Endothelial cell of umbilical vein (primary cell): ENCODE data around the gene CAMKMT. TPM values are rescaled to one million over a fixed set of nuclear protein-coding genes. Genes with fewer than 3 reads are reported as not detected.

Experiments used
- BruUV-seq: library from RNA; stranded (reverse); fragments of 400-500 nt; replicated peaks from 2 replicates; lab custom pipeline; 2021; lab: Mats Ljungman, UMichigan
- CTCF ChIA-PET: fragments of 300-600, 350-600 bp; sonication (Branson Sonifier 250); formaldehyde crosslinking; loops from one replicate; lab custom pipeline; 2021; ENCODE audit warnings: antibody characterized with exemption, inconsistent platforms; lab: Charles Lee
- POLR2A ChIA-PET: fragments of 300-600, 350-600 bp; sonication (Branson Sonifier 250); formaldehyde crosslinking; loops from one replicate; lab custom pipeline; 2021; ENCODE audit warnings: antibody characterized with exemption, inconsistent platforms; lab: Charles Lee
- DNase-seq: peaks from one replicate; pipeline ENCODE4 v3.0.0-alpha.2; 2011; ENCODE audit warnings: low read depth, low spot score
- FAIRE-seq: peaks from 2 replicates; lab custom pipeline; 2011; peaks lifted over from hg19 to GRCh38; lab: Jason Lieb, UNC
- H2AFZ ChIP-seq: 2 replicates; pipeline ENCODE4 v1.6.0; 2012; ENCODE audit warnings: low read depth, low read length, control low read depth, inconsistent platforms
- H3K27ac ChIP-seq: 2 replicates; pipeline ENCODE4 v1.5.1; 2011; ENCODE audit warnings: low read depth, mild to moderate bottlenecking, control low read depth, low read length, moderate library complexity; ENCODE audit not compliant: insufficient read depth
- H3K27me3 ChIP-seq, 2 experiments: 2 replicates each; pipeline versions ENCODE4 v1.6.0 to v1.6.1; 2011; ENCODE audit warnings: low read length in 2 of 2, mixed read lengths in 1 of 2; ENCODE audit not compliant: control insufficient read depth in 2 of 2, insufficient read depth in 2 of 2
- H3K36me3 ChIP-seq, 2 experiments: 2 replicates in 1 of 2; 3 replicates in 1 of 2; pipeline ENCODE4 v1.5.1; 2011; ENCODE audit warnings: low read length in 2 of 2, mild to moderate bottlenecking in 1 of 2, moderate library complexity in 1 of 2; ENCODE audit not compliant: control insufficient read depth in 2 of 2, insufficient read depth in 2 of 2; ENCODE audit errors: extremely low read depth in 1 of 2
- H3K4me1 ChIP-seq: 3 replicates; pipeline ENCODE4 v1.5.1; 2011; ENCODE audit warnings: mild to moderate bottlenecking, low read length; ENCODE audit not compliant: control insufficient read depth, insufficient read depth; ENCODE audit errors: extremely low read depth
- H3K4me2 ChIP-seq: 2 replicates; pipeline ENCODE4 v1.6.1; 2011; ENCODE audit warnings: low read length, control low read depth, mixed read lengths; ENCODE audit not compliant: insufficient read depth
- H3K4me3 ChIP-seq, 3 experiments: fragments of 200-600 bp in 1 of 3; sonication (generic), shearing (Covaris generic) in 1 of 3; replicated peaks in 1 of 3; 2 replicates each; pipeline ENCODE4 v1.5.1; 2011 to 2016; ENCODE audit warnings: control low read depth in 3 of 3, low read length in 3 of 3, mild to moderate bottlenecking in 2 of 3, inconsistent platforms in 1 of 3, low read depth in 1 of 3, moderate library complexity in 1 of 3; ENCODE audit not compliant: insufficient read depth in 1 of 3
- H3K79me2 ChIP-seq: 2 replicates; pipeline ENCODE4 v1.6.0; 2012; ENCODE audit warnings: low read length, inconsistent platforms; ENCODE audit not compliant: control insufficient read depth, insufficient read depth
- H3K9ac ChIP-seq: replicated peaks from 2 replicates; pipeline ENCODE3; 2011; ENCODE audit warnings: low read length, control low read depth; ENCODE audit not compliant: insufficient read depth; ENCODE audit errors: extremely low read depth
- H3K9me1 ChIP-seq: replicated peaks from 3 replicates; pipeline ENCODE4 v1.6.0; 2011; ENCODE audit warnings: mild to moderate bottlenecking, low read length; ENCODE audit not compliant: control insufficient read depth, insufficient read depth; ENCODE audit errors: extremely low read depth
- H3K9me3 ChIP-seq: replicated peaks from 2 replicates; pipeline ENCODE4 v1.5.1; 2012; ENCODE audit warnings: low read length, inconsistent platforms; ENCODE audit not compliant: control insufficient read depth, insufficient read depth
- H4K20me1 ChIP-seq: replicated peaks from 2 replicates; pipeline ENCODE3; 2011; ENCODE audit warnings: mild to moderate bottlenecking, low read length; ENCODE audit not compliant: control insufficient read depth, insufficient read depth; ENCODE audit errors: extremely low read depth
- GATA2 ChIP-seq: IDR thresholded peaks from 2 replicates; pipeline ENCODE4 v1.7.0; 2011; ENCODE audit warnings: low read depth, mild to moderate bottlenecking, moderate library complexity, mixed read lengths, low read length; ENCODE audit not compliant: insufficient read length, insufficient read depth
- JUN ChIP-seq: IDR thresholded peaks from 2 replicates; pipeline ENCODE4 v1.6.1; 2011; ENCODE audit warnings: borderline replicate concordance, low read depth; ENCODE audit not compliant: insufficient read length, insufficient read depth
- MAX ChIP-seq: IDR thresholded peaks from 2 replicates; pipeline ENCODE4 v1.6.1; 2011; ENCODE audit not compliant: insufficient read depth, insufficient read length
- MYC ChIP-seq: IDR thresholded peaks from one replicate; pipeline ENCODE4 v1.6.1; 2011; ENCODE audit warnings: mild to moderate bottlenecking, low read depth, low read length
- POLR2A ChIP-seq: IDR thresholded peaks from 2 replicates; pipeline ENCODE4 v1.6.1; 2012; ENCODE audit warnings: low read depth, mild to moderate bottlenecking, control low read depth, low read length
- POLR2AphosphoS5 ChIP-seq: IDR thresholded peaks from 2 replicates; pipeline ENCODE4 v1.6.1; 2012; ENCODE audit warnings: low read depth, mild to moderate bottlenecking, control low read depth, low read length, moderate library complexity; ENCODE audit not compliant: insufficient read depth
- dilution Hi-C: fragments of 300-500 bp; cut with MboI; formaldehyde crosslinking; loops from one replicate; pipeline ENCODE4 v1.15.0; 2019; ENCODE audit warnings: low sequenced_read_pairs; ENCODE audit not compliant: extremely low pct_ligation_motif_present
- intact Hi-C: fragments of 100-400 bp; cut with micrococcal nuclease; formaldehyde crosslinking; loops from one replicate; pipeline ENCODE4 v1.10.0; 2022
- polyA plus RNA-seq, 4 experiments: library from polyadenylated mRNA; depleted of rRNA in 3 of 4; stranded (reverse) in 3 of 4; unstranded in 1 of 4; fragments of >200 nt; gene quantifications; 2 replicates each; pipeline versions ENCODE4 v1.2.1 to v1.2.3, GENCODE V29; 2011 to 2012; ENCODE audit warnings: missing spikeins in 1 of 4
- total RNA-seq: library from RNA; stranded (reverse); gene quantifications from 2 replicates; pipeline ENCODE4 v1.2.3, GENCODE V29; 2021

The CAMKMT gene
- total and polyA plus RNA-seq, 2 donors (not counting 3 experiments of a cell fraction or from before 2014, with no cell fraction given) = 4.1 to 10.7 TPM

- dilution Hi-C loops (no loop called here), intact Hi-C loops (no loop called here)
- POLR2A ChIA-PET = no interaction called here
- Histone ChIP-seq H3K9me3 (no peaks in the 10 kb centered on the region), H3K36me3 (peaks cover 1 to 2% of the 10 kb centered on the region in 2 experiments), H4K20me1 (no peaks in the 10 kb centered on the region), H3K27ac (no peak overlapping the region), H3K79me2 (no peaks in the 10 kb centered on the region), H3K4me3 (no peak overlapping the region), H3K4me2 (no peak overlapping the region), H3K4me1 (no peaks in the 10 kb centered on the region), H3K9ac (no peak overlapping the region), H2AFZ (no peak overlapping the region), H3K27me3 (no peaks in the 10 kb centered on the region), H3K9me1 (no peaks in the 10 kb centered on the region)
- CTCF ChIA-PET = interaction anchor here (0.7 to 2.2 kb wide), 7 partner anchors 9 to 304 kb away, joined by 3 to 10 read pairs (median 4); partner anchors contain the start of genes CAMKMT and PREPL
- no peak for TF ChIP-seq POLR2AphosphoS5
- DNase-seq (no peak), FAIRE-seq (no peak)
- no TSS peak for BruUV-seq
These were observed 13.3 kb upstream of the CAMKMT start for GRCh38 chr2:44348400-44348799.

DNA sequence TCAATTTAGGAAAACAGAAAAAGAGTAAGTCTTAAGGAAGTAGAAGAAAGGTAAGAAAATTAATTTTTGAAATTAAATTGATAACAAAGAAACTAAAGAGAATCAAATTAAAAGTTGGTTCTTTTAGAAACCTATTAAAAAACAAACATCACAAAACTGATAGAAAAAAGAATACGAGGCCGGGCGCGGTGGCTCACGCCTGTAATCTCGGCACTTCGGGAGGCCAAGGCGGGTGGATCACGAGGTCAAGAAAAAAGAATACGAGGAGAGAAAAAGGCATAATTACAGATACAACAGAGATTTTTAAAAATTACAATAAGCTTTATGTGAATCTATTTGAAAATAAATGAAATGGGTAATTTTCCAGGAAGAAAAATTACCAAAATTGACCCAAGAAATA lies 12.2 kb upstream of the CAMKMT start:
- no peak for TF ChIP-seq POLR2A
- TF ChIP-seq MYC = no peak
- no peak for TF ChIP-seq MAX
- no peak for TF ChIP-seq GATA2
- no peak for TF ChIP-seq JUN
- no peaks in the 10 kb centered on the region for H3K9me3 ChIP-seq
- no peaks in the 10 kb centered on the region for H3K9me1 ChIP-seq
- no peak overlapping the region for H3K4me2 ChIP-seq
- peaks cover 5% of the 10 kb centered on the region for H3K79me2 ChIP-seq
- no peak overlapping the region for H2AFZ ChIP-seq
- H3K36me3 ChIP-seq = no peaks in the 10 kb centered on the region
- intact Hi-C loops = no loop called here
- POLR2A ChIA-PET = no interaction called here
- no peak for FAIRE-seq
- H3K9ac ChIP-seq = no peak overlapping the region
- H3K27ac ChIP-seq = no peak overlapping the region
- no TSS peak for BruUV-seq
- dilution Hi-C loops = no loop called here
- H3K4me3 ChIP-seq = no peak overlapping the region
- DNase-seq = no peak
- no peaks in the 10 kb centered on the region for H3K4me1 ChIP-seq
- CTCF ChIA-PET = no interaction called here
- no peaks in the 10 kb centered on the region for H3K27me3 ChIP-seq
- H4K20me1 ChIP-seq = no peaks in the 10 kb centered on the region
